Stimulated activated CD8-positive, alpha-beta memory T cell treated with anti-CD3 and anti-CD28 coated beads, Interleukin-7, amount 100 ng/mL, for 24 hours (primary cell): ENCODE data around the gene BEGAIN.

ENCODE experiments used
- DNase-seq: peaks from one replicate; pipeline ENCODE4 v3.0.0-alpha.2; 2020; ENCODE audit warnings: low read depth

Gene BEGAIN

GRCh38 chr14:100587086-100587762 lies at the start of gene BEGAIN:
BEGAIN (minus strand) TSS chr14:100587417; CDS start chr14:100587290, 127 bp downstream.
- DNase-seq: no peak

GRCh38 chr14:100636559-100636958 lies 49.3 kb upstream of the BEGAIN start:
- no peak for DNase-seq

- no peak for DNase-seq
Observed at GRCh38 chr14:100634026-100634425, 46.8 kb upstream of the BEGAIN start.

DNA sequence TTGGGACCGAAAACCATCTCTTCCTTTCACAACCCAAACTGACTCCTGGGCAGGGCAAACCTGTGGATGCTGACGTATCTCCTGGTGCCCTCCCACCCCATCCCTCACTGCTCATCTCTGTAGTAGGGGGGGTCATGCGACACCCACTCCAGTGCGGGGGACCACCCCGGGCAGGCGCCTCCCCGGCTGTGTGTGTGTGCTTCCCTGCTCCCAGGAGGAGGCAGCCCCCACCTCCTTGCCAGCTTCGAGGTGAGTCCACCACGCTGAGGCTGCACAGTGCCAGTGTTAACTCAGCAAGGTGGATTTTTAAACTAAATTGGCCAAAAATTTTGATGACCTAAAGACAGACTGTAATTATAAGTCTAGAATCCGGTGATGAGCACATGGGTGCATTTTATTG lies 46.2 kb upstream of the BEGAIN start:
- no peak for DNase-seq

GRCh38 chr14:100629696-100630095 lies 42.5 kb upstream of the BEGAIN start:
- DNase-seq: no peak

DNA sequence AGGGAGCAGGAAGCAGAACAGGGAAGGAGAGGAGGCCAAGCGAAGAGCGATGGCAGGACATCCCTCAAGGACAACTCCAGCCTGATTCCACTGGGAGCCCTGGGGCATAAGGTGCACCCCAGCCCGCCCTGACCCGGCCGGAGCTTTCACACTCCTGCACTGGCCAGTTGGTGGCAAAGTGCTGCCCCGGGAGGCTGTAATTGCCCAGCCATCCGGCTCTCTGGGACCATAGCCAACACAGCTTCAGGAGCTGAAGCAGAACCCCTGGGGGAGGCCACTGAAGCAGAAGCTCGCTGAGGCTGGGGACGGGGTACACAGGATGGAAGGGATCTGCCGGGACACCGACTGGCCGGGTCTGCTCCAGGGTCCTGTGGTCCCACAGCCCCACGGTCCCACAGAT lies 41.9 kb upstream of the BEGAIN start:
- DNase-seq: no peak

DNA sequence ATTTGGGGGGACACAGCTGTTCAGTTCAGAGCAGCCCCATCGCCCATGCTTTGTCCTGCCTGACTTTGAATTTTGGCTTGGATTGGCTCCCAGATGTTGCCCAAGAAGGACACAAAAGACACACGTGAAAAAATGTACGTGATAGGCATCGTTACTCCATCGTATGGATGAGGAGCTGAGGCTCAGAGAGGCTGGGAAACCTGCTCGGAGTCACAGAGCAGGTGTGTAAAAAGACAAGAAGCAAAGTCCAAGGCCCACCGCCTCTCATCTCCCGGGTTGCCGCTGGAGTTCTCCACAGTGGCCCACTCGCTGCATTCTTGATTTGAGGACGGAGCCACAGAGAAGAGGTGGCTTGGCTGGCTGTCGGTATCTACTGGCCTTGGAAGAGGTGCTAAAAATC lies 41.0 kb upstream of the BEGAIN start:
- no peak for DNase-seq

DNA sequence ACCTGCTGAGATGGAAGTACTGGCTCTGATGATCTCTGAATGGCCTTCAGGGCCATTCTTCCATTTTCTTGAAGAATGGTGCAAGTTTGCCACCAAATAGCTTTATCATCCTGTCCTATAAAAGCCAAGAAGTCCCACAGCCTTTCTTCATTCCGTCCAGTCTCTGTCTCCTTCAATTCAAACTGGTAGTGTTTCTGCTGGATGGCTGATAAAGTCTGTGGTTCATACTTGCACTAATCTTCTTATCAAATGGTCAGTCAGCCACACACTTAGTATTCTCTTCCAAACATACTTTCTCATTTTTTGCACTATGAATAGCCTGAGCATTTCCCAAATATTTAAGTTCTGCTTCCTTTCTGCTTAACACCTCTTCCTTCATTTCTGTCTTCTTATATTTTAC lies 39.4 kb upstream of the BEGAIN start:
- DNase-seq: no peak

GRCh38 chr14:100623961-100624360 lies 36.7 kb upstream of the BEGAIN start:
- DNase-seq: no peak

- DNase-seq: no peak
Observed at GRCh38 chr14:100623557-100623956, 36.3 kb upstream of the BEGAIN start.

DNA sequence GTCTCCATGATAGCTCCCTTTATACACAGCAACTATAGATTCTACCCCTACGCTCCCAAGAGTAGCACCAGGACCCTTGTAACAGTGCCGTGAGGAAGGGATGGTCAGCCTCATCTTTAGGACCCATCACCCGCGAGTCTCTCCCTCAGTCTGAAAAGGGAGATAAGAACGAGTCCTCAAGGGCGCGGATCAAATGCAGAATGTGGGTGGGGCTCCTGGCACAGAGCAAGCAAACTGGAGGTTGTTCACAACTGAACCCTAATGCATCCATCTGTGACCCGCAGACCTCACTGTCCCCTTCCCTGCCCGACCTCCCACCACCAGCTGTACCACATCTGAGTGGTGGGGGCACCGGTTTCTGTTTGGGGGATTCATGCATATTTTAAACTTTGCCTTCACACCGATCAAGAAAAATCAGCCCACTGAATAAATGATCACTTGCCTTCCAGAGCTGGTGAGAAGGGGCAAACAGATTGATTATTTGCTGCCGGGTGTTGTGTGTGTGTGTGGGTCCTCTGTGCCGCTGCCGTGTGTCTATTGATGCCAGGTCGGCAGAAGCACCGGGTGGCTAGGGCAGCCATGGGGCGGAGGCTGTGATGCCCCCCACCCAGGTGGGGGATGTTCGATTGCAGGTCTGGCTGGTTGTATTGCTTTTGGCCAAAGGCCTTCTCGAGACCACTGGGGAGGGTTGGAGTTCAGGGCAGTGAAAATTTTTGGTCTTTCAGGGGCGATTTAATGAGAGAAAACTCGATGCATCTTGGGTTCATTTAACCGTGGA lies 35.7 kb upstream of the BEGAIN start:
- DNase-seq: no peak

DNA sequence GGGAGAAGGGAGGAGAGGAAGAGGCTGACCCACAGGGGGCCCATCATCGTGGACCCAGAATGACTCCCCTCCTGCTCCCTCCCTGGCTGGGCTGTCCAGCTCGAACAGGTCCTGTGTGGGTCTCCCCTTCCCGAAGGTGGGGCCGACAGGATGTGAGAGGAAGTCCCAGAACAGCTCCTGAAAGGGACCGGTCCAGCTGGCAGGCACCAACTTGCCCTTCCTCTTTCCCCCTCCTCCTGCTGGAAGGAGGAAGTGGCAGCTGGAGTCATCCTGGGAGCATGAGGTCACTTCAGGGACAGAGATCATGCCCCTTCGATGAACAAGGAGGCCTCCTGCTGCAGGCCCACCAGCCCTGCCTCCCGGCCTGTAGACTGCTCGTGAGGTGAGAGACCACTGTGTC lies 35.0 kb upstream of the BEGAIN start:
- no peak for DNase-seq

GRCh38 chr14:100621806-100622205 lies 34.6 kb upstream of the BEGAIN start:
- no peak for DNase-seq

DNA sequence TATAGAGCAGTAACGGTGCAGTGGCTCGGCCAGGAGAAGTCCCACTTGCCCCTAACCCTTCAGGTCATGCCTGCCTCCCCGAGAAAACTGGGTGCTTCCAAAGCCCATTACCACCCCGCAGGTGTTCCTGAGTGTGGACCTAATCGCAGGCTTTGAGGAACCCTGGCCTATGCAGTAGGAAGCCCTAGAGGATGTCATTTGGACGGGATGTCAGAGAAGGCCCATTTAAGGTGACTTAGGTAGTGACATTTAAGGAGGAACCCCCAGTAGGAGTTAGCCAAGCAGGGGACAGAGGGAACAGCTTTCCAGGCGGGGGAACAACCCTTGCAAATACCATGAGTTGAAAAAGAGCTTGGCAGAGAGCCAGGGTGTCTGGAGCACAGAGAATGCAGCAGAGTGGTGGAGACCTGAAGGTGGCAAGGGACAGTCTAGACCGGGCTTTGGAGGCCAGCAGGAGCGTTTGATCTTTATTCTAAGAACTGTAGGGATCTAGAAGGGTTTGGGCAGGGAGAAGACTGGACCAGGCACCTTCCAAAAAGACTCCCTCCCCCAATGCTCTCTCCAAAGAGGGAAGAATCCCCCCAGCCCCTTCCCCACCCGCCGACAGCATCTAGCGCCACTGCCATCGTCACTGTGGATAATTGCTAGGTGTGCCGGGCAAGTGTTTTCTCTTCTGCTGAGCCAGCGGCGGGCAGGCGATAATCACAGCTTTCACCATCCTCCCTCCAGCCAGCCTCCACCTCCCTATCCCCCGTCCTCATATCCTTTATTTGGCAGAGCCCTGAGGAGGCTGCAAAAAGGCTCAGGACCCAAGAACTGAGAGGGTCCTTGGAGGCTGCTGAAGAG lies 33.3 kb upstream of the BEGAIN start:
- no peak for DNase-seq

- DNase-seq: no peak
Observed at GRCh38 chr14:100619396-100620254, 32.4 kb upstream of the BEGAIN start.

DNA sequence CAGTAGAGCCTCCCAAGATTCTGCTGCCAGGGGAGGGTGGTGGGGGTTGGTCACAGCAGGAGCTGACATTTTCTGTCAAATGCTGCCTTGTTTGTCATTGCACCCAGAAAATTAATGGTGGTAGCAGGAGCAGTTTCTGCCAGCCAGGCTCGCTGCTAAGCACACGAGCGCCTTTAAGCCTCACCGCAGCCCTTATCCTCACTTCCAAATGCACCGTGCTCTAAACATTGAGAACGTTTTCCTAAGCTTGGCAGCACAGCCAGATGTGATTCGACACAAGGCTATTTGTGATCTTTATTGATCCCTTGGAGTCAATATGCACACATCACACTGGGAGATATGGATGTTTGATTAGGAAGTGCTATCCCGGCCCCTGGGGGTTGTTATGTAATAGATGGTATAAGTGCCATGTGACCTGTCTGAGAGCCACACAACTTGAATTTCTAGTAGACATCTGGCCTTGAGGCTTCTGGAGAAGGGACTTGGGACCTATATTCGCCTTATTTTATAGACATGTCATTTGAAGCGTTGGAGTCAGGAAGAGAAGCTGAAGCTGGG lies 31.6 kb upstream of the BEGAIN start:
- DNase-seq: no peak

- no peak for DNase-seq
Observed at GRCh38 chr14:100618318-100618693, 31.1 kb upstream of the BEGAIN start.

- no peak for DNase-seq
Observed at GRCh38 chr14:100617410-100618317, 30.4 kb upstream of the BEGAIN start.

DNA sequence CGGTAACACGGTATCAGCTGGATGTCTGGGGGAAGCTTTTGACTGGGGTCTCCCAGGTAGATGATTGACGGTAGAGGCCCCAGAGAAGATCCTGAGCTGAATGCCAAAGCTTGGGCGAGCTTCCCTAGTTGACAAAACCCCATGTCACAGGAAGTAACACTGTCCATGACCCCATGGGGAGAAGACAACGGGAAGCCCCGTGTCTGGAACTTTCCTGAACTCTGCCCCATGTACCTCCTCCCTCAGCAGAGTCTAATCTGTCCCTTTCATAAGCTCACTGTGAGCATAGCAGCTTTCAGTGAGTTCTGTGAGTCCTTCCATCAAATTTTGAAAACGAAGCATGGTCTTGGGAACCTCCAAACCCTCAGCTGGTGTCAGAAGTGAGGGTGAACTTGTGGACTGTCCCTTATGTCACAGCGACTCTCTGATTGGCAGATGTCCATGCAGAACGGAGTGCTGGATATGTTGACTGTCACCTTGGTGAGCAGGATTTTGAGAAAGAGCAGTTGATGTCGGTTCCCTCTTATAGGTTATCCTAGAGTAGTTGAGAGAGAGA lies 29.7 kb upstream of the BEGAIN start:
- DNase-seq: no peak
